ENCODE measurements around the gene DNAH14.

DNA sequence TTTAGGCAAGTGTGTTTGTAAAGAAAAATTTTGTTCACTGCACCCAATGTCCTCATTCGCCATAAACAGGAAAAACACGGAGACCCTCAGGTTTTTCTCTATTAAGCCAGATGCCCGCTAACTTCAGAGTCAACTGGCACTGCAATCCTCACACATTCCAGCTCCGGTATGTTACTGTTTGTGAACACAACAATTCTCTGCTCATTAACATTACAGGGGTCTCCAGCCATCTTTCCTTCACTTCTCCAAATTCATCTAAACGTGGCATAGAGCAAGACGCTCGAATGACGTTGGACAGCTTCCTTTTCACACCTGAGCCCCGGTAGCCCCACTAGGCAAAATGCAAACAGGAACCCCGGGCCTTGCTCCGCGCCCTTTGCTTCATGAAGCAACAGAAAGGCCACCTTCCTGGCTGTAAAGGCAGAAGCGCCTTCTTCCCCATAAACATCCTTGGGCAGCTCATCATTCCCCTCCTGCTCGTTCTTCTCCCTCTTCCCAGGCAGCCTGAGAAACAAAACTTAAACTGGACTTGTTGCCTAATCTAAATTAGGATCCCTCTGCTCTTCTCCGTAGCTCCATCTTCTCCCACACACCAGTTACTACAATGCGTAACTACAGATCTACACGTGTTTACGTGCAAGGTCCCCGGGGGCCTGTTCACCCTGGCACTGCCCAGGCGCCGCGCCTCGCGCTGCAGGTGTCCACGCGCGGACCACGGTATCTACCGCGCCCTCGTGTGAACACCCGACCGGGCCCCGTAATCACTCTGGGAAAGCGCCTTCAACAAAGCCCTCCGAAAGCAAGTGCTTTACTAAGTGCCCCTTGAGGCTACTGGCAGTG lies 497.1 kb downstream of the DNAH14 start:
- TF ChIP-seq, protein P1, sequence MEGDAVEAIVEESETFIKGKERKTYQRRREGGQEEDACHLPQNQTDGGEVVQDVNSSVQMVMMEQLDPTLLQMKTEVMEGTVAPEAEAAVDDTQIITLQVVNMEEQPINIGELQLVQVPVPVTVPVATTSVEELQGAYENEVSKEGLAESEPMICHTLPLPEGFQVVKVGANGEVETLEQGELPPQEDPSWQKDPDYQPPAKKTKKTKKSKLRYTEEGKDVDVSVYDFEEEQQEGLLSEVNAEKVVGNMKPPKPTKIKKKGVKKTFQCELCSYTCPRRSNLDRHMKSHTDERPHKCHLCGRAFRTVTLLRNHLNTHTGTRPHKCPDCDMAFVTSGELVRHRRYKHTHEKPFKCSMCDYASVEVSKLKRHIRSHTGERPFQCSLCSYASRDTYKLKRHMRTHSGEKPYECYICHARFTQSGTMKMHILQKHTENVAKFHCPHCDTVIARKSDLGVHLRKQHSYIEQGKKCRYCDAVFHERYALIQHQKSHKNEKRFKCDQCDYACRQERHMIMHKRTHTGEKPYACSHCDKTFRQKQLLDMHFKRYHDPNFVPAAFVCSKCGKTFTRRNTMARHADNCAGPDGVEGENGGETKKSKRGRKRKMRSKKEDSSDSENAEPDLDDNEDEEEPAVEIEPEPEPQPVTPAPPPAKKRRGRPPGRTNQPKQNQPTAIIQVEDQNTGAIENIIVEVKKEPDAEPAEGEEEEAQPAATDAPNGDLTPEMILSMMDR (conservative IDR thresholded peaks at IDR 0.05; ENCODE audit: low read depth, low read length): no peak
- TF ChIP-seq SMC3 (IDR thresholded peaks at IDR 0.05; ENCODE audit: low read depth, low read length): no peak
- no peak; the same call in 1 of the 2 replicates for TF ChIP-seq MAZ (IDR thresholded peaks at IDR 0.05; ENCODE audit: borderline replicate concordance, low read depth, low read length)
- TF ChIP-seq POLR2A (IDR thresholded peaks at IDR 0.05; ENCODE audit: low read depth, low read length): no peak
- no peak for TF ChIP-seq NFE2L2 (IDR thresholded peaks at IDR 0.05; ENCODE audit: low read depth, low read length)

Measured in IMR-90 (cell line).